GM12873 (cell line): ENCODE measurements around the gene VWCE.

Experiments
- TF ChIP-seq, protein P1 (sequence below): IDR thresholded peaks from 2 replicates; pipeline ENCODE4 v1.5.1; 2012; ENCODE audit warnings: low read depth, mild to moderate bottlenecking, moderate library complexity, low read length, control low read depth; ENCODE audit not compliant: insufficient read depth; ENCODE audit errors: missing control alignments

The VWCE gene

DNA sequence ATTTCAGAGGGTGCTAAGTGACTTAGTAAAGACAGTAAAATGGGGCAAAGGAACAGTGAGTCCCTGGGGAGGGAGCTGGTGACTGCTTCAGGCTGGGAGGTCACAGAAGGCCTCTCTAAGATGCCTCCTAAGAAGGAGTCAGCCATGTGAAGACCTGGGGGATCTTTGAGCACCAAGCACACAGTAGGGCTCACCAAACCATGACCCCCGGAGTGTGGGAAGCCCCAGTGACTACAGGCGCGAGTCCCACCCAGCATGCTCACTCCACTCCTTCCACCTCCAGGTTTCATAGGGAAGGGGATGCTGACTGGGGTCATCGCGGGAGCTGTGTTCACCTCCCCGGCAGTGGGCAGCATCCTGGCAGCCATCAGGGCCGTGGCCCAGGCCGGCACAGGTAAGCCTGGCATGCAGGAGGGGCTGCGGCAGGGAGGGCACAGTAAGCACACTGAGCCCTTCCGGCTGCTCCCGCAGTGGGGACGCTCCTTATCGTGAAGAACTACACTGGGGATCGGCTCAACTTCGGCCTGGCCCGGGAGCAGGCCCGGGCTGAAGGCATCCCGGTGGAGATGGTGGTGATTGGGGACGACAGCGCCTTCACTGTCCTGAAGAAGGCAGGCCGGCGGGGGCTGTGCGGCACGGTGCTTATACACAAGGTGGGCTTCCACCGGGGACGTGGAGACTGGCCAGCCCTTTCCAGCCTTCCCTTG is 43.8 kb upstream of the VWCE start:
- TF ChIP-seq, protein P1, sequence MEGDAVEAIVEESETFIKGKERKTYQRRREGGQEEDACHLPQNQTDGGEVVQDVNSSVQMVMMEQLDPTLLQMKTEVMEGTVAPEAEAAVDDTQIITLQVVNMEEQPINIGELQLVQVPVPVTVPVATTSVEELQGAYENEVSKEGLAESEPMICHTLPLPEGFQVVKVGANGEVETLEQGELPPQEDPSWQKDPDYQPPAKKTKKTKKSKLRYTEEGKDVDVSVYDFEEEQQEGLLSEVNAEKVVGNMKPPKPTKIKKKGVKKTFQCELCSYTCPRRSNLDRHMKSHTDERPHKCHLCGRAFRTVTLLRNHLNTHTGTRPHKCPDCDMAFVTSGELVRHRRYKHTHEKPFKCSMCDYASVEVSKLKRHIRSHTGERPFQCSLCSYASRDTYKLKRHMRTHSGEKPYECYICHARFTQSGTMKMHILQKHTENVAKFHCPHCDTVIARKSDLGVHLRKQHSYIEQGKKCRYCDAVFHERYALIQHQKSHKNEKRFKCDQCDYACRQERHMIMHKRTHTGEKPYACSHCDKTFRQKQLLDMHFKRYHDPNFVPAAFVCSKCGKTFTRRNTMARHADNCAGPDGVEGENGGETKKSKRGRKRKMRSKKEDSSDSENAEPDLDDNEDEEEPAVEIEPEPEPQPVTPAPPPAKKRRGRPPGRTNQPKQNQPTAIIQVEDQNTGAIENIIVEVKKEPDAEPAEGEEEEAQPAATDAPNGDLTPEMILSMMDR: no peak

DNA sequence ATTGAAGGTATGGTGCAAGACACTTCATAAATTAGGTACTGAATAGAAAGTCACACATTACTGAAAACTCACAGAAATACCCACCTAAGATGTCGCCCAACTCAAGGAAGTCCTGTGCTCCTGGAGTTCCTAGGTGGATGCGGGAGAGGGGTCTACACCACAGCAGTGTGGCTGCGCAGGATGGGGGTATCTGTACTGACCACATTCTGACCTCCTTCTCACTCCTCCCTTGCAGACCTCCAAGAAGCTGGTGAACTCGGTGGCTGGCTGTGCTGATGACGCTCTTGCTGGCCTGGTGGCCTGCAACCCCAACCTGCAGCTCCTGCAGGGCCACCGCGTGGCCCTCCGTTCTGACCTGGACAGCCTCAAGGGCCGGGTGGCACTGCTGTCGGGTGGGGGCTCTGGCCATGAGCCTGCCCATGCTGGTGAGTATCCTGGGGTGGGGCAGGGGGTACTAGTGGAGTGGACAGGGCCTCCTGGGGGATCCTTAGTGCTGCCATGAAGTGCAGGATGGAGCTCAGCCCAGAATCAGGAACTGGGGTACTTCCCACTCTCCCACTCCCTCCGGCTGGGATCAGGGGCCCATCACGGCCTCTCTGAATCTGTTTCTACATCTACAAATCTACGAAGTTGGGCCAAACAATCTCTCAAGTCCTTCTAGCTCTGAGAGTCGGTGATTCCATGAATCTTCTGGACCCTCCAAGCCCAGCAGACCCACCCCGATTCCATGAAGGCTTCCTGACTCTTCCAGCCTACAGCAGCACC is 42.8 kb upstream of the VWCE start:
- TF ChIP-seq, protein P1: no peak

DNA sequence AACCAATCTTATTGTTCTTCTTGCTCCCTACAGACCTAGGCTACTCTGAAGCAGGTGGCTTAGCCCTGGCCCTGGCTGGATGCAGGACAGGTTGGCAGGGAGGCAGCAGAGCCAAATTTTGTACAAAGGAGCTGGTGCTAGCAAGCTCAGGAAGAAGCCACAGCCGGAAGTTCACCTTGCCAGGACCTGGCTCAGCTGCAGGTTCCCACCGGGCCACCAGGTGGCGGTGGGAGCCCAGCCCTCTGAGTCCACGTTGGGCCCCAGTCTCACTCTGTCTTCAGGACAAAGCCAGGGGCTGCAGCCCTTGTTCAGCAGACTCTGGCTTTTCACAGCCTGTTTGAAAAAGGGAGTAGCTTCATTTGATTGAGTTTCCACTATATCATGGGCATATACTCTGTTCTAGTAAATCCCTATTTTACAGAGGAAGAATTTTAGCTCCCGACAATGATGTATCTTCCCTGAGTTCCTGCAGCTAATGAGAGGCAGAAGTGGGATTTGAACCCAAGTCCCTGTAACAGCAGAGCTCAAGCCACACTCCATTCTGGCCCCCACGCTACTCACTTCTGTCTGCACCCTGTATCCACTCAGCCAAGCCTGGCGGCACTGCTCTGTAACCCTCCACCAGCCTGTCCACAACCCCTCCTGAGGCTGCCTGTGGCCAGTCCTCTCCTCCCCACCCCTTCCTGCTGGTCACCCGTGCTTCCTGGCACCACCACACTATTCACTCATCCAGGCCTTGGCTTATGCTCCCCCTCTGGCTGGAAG is 41.2 kb upstream of the VWCE start:
- TF ChIP-seq, protein P1: peak; percentile 99

DNA sequence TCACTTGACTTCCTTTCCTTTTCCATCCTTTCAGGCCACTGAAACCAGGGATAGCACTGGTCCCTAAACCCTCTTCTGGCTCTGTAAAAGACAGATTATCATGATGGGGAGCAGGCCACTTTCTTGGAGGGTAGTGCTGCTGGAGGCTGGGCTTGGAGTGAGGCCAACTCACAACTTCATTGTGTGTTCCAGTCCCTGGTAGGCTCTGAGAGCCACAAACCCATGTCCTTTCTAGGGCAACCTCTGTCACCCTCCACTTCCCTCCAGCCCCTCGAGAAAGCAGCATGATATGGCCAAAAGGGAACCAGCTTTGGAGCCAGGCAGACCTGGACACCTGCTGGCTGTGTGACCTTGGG is 40.2 kb upstream of the VWCE start:
- TF ChIP-seq, protein P1: no peak

DNA sequence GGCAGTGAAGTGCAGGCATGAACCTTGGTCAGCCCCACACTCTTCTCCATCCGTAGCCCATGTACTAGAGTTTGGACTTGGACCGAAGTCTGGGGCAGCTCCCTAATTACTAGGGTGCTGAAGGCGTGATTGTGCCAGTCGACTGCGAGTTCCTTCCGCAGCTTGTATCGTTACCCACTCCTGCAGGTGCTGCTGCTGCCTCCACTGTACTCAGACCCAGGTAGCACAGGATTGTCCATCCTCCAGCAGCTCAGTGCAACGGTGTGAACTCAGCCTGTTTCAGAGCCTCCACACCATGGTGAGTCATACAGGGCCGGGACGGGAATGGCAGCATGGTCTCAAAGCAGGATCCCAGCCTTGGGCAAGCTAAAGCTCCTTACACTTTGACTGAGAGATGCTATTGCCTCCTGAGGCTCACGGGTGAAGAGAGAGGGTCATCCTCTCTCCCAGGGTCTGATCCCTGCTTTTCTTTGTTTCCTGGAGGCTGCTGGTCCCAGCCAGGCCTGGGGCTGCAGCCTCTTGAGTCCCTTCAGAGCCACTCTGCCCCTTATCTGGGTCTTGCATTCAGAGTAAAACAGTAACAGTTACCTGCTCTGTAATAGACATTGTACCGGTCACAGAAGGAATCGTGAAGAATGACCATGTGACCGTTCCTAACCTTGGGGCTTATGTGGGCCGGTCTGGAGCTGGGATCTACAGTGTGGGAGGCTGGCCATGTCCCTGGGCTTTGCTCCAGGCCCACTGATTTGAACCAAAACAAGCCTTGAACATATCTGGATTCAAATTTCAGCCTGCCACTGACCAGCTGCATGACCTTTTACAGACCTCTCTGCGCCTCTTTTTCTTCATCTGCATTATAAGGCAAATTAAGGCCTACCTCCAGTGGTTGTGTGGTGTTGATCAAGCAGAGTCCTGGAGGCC is 39.6 kb upstream of the VWCE start:
- TF ChIP-seq, protein P1: no peak

DNA sequence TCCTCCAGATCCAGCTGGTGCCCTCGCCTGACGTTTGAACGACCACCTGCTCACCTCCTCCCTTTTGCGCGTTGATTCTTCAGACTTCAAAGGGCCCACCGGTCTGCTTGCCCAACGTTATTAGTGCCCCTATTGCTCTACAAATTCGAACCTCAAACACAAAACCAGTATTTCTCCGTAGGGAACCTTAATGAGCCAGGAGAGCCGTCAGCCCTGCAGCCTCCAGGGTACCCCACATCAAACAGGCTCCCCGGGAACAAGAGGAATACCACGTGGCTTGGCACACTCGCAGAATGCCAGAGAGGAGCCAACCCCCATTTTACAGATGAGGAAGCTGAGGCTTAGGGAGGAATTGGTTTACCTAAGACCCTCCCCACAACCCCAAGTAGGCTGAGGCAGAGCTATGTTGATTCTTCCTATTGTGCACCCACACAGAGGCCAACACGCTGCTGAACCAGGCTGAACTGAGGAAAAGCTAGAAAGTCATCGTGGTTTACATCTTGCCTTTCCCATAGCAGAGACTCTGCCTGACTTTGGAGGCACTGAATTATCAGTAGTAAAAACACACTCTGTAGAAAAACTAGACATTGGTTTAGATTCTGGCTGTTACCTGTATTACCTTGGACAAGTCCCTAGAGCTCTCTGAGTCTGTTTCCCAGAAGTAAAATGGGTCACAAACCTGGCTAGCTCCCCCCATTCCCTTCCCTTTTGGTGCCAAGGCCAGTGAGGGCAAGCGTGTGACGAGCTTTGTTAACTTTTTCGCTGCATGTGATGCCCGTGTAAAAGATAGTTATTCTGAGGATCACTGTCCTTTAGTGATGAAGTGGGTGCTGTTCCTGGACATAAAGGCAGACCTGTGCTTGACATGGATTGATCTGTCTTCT is 38.7 kb upstream of the VWCE start:
- TF ChIP-seq, protein P1: no peak
